Activated CD8-positive, alpha-beta memory T cell treated with anti-CD3 and anti-CD28 coated beads, Interleukin-2, amount 50 U/mL, for 48 hours (primary cell): Measurements from ENCODE around the gene FGD2.
"Not testable (repeated sequence)": the region's sequence is repeated elsewhere in the genome, so short reads cannot be mapped to it uniquely, and the experiment has no call there.

Experiments
- DNase-seq: peaks from one replicate; pipeline ENCODE4 v3.0.0-alpha.2; 2020

The FGD2 gene

DNA sequence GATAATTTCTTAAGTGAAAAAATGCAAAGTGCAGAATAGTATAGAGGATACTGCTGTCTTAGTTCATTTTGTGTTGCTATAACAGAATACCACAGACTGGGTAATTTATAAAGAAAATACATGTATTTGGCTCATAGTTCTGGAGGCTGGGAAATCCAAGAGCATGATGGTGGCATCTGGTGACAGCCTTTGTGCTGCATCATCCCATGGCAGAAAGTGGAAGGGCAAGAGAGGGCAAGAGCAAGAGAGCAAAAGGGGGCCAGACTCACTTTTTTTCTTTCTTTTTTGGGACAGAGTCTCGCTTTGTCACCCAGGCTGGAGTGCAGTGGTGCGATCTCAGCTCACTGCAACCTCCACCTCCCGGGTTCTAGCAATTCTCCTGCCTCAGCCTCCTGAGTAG, 37.6 kb downstream of the FGD2 start:
- DNase-seq: not testable (repeated sequence)

DNA sequence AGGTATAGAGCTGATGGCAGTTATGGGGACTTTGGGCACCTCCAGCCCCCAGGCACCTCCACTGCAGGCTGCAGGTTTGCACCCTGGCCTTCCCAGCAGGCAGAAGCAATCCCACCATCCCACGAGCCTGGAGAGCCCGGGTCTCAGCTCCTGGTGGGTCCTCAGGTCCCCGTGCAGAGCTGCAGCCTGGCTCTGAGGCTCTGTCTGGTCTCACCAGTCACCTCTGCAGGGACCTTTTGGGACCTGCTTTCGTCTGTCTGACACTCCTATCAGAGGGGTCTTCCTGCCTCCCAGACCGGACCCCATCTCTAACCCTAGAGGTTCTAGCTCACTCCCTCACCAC, 41.9 kb downstream of the FGD2 start:
- no peak for DNase-seq

DNA sequence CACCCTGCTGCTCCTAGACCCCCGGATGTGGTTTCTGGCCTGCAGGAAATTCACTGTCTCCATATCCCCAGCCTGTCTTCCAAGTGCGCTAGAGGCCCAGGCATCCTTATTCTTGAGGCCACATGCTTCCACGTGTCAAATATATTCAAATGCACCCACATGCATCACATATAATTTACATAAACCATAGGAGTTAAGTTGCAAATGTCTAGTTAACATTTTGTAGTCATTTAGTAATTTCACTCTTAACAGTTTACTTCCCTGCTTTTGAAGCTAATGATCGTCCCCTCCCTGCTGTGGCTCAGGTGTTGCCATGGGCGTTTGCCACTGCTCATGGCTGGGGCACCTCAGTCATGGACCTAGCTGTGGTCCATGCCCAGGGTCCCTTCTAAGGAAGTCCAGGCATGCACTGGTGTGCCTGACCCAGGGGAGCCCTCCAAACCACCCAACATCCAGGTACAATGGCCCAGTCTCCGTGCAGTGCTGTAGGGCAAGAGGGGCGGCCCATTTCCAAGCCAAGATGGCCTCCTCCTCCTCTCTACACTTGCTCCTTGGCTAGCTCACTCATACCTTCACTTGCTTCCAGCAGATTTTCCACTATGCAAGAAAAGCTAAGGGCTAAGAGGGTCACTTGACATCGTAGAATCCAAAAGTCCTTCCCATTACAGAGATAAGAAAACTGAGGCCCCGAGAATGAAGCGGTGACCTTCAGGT, 42.4 kb downstream of the FGD2 start:
- DNase-seq: no peak

DNA sequence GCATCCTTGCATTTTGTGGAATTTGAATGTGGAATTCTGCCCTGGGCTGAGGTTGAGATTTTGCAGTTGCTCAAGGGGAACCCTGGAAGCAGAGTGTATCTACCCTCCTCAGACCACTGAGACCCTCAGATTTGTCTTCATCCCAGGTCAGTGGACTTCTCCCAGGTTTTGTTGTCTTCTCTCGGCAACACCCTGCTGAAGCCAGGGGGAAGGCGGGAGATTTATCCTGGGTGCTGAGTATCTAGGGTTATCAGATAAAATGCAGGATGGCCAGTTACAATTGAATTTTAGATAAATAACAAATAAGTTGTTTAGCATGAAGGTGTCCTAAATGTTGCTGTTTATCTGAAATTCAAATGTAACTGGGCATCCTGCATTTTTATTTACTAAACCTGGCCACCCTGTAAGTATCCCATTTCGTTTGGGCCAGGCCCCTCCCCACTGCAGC, 43.0 kb downstream of the FGD2 start:
- DNase-seq: no peak

DNA sequence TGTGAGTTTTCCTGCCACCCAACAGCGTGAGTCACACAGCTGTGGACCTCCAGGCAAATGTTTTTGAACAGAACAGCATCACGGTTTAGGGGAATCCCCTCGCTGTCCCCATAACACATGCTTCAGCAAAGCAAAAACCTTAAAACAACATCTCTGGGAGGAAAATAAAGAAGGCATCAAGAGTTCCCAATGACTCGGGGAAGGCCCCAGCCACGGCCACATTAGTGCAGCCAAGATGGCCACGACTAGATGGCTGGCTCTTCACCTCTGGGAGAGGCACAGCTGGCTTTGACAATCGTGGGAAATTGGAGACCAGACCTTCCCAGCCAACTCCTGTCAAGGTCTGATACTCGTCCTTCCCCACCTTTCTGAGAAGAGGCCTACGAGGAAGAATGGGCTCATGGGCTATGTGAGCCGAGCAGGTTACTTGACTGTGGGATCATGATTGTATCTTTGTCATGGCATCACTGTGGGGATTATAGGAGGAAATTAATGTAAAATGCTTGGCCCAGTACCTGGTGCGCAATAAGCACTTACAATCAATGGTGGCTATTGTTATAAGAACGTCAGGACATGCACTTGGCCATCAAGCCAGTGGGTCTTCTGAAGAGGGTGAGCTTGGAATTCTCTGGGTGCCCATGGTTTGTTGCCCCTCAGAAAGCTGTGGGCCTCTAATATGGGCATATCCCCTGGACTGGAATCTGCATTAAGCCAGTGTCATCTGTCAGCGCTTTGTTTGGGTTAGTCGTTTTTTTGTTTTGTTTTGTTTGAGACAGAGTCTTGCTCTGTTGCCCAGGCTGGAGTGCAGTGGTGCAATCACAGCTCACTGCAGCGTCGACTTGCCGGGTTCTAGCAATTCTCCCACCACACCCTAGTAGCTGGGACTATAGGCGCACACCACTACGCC, 43.6 kb downstream of the FGD2 start:
- peak; percentile 77 for DNase-seq

DNA sequence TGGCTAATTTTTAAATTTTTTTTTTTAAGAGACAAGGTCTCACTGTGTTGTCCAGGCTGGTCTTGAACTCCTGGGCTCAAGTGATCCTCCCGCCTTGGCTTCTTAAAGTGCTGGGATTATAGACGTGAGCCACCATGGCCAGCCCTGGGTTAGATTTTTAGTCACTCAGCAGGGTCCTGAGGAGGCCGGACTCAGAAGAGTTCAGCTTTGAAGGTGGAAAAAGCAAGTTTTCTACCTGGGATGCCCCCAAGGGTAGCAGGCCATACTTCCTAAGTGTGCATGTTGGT, 44.2 kb downstream of the FGD2 start:
- DNase-seq: no peak

DNA sequence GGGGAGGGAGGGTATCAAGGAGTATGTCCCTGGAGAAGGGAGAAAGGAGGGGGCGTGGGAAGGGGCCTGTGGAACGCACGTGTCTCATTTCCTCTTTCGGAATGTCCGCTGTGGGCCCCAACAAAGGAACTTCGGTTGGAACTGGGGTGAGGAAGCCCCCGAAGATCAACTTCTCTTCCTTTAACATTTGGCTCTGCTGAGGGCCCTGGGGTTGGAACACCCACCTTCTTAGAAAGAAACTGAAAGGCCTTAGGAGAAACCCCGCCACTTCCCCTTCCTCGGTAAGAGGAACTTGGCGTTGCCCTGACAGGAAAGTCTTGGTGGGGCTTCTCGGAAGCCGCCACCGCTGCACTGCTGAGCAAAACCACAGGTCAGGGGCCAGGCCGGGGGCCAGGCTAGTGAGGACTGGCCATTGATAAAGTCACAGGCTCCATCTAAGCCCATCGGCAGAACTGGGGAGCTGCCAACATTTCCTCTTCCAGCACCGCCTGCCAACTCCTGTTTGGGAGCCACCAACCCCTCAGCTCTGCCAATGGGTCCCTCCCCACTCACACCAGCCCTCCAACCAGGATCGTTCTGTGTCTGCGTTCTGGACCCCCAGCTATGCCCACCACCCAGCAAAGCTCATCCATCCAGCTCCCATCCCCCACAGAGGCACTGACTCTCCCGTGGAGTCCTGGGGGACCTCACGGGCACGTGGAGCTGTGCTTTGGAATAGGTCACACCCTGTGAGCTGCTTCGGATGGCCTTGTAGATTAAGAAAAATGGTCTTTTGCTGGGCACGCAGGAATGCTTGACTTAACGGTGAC, 44.8 kb downstream of the FGD2 start:
- peak; percentile 82 for DNase-seq

DNA sequence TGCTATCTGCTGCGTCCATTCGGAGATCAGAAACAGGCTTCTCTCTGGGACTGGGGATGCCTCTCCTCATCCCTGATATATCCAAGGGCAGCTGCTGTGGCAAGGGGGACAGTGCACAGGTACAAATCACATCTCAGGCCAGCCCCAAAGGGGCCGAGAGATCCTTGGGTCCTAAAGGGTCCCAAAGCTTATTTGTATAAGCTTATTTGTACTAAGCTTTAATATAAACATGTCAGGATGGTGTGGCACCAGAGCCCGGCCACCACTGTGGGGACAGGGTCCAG, 45.3 kb downstream of the FGD2 start:
- DNase-seq: peak; percentile 69

DNA sequence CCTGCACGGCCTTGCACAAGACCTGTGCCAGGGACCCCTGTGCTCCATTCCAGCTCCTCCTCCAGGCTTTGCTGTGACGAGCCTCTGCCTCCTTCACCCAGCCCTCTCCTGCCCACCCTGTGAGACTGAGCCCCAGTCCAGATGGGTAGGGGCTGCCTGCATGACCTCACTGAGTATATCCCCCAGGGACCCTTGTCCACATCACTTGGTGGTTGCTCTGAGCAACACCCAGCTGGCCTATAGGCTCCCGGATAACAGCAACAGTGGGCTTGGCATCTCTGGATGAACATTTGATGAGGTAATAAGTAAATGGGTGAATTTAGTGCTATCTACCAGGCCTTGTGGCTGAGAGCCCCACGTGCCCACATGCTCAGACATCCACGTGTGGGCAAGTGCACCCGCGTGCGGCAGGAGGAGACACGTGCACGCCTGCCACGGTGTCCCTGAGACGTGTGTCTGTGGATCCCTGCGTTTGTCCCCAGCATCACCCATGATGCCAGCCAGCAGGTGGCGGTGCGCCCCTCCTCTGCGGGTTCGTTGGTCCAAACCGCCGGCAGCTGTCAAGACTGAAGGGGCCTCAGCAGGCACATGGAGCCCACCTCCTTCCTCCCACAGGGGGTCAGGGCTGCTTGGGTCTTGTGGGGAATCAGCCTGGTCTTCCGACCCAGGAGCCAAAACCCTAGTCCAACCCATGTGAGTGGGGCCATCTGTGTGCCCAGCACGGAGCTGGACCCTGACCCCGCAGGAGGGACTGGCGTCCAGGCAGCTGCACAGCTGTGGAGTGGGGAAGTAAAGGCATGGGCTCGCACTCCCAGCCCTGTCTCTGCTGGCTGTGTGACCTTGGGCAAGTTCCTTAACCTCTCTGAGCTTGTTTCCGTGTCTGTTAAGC, 45.9 kb downstream of the FGD2 start:
- DNase-seq: peak; percentile 96

DNA sequence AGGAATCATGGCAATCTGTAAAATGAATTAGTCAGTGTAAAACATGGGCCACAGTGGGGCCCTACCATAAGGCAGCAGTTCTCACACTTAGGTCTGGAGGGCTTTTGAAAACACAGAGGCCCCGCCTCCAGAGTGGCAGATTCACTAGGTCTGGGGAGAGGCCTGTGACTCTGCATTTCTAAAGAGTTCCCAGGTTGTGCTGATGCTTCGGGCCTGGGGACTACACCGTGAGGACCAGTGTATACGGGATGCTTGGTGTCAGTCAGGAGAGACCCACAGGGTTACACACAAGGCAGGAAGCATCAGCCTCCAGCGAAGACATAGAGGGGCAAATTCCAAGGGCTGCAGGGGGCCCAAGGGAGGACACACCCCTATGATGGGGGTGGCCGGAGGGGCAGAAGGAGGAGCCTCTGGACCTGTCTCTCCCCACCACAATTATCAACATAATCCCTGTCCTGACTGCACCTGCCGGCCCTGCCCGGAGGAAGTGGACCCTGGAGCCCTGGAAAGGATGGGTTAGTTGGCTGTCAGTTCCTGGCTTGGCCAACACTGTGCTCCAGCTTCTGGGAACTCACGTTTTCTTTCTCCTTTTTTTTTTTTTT, 46.7 kb downstream of the FGD2 start:
- DNase-seq: no peak

DNA sequence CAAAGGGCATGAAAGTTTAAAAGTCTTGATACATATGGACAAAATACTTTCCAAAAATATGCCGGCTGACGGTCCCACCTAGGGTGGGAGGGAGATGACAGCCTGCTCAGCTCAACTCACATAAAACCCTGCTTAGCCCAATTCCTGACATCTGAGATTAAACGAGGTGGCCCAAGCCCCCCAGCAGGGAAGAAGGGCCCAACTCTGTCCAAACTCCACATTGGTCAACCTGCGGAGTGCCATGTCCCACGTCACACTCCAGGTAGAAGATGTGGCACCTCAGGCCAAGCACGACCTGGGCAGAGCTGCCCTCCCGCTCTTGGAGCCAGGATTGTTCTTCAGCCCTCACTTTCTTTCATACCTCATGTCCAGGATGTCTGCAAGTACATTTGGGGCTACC, 48.2 kb downstream of the FGD2 start:
- no peak for DNase-seq

DNA sequence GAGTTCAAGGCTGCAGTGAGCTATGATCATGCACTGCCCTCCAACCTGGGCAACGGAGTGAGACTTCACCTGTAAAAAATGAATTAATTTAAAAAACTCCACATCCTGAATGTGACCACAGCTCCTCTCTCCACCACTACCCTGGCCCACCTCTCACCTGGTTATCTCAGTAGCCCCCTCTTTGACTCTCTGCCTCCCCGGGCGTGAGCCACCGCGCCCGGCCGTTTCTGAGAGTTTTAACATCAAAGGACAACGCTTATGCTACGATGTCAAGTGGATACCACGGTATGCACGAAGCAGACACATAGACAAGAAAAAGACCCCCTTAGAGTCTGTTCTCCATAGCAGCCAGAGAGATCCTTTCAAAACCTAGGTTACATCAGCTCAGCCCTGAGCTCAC, 48.7 kb downstream of the FGD2 start:
- no peak for DNase-seq

DNA sequence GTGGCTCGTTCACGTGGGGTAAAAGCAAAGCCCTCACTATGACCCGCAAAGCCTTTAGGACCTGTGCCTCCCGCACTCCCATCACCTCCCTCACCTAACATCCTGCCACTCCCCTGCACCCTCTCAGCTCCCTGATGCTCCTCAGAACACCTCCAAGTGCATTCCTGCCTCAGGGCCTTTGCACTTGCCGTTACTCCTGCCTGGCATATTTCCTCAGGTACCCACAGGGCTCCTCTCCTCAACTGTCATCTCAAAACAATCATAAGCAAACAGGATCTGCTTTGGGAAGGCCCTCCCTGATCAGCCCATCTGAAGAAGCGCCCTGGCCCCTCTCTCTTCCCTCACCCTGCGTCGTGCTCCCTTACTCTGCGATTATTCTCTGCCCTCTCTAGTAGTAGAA, 49.1 kb downstream of the FGD2 start:
- DNase-seq: no peak

DNA sequence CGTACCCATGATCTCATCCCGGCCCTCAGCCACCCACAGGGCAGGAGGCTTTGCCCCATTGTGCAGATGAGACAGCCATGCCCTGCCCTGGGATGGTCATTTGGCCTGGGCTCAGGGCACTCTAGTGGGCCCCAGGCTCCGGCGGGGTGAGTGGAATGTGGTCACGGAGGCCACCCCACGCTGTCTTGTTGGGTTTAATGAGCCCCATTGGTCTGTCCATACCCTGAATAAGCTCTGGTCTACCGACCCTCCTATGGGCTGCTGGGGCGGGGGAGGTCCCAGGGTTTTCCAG, 50.6 kb downstream of the FGD2 start:
- no peak for DNase-seq

DNA sequence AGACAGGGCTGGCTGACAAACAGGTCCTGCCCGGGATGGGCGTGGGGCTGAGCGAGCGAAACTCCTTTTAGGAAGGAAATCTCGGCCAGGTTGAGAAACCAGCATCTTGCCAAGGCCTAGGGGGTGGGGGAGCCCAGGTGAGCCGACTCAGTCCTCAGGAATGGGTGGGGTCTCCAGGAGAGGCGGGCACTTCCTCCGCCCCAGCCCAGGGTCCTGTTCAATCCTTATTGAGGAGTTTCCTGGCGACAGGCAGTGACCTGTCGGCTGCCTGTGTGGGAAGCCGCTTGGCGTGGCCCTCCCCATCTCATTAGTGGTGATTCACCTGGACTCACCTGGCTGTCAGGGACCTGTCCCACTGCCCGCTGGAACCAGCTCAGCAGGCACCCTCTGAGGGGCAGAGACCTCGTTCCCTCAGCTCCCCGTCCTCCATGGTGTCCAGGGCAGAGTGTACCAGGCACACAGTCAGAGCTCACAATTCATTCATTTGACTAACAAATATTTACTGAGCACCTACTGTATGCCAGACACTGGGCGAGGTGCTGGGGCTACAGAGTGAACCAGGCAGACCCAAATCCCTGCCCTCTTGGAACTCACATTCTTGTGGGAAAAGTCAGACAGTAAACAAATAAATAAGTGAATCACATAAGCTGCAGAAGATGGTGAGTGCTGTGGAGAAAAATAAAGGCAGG, 51.1 kb downstream of the FGD2 start:
- no peak for DNase-seq

DNA sequence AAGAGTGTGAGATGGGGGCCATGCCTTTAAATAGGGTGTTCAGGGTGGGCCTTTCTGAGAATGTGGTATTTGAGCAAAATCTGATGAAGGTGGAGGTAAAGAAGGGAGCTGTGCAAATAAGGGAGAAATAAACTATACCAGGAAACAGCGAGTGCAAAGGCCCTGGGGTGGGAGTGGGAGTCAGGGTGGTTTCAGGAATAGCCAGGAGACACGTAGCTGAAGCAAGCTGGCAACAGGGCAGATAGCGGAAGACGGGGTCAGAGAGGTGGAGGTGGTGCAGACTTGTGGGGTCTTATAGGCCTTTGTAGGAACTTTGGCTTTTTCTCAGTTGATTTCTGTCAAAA, 51.6 kb downstream of the FGD2 start:
- DNase-seq: no peak

DNA sequence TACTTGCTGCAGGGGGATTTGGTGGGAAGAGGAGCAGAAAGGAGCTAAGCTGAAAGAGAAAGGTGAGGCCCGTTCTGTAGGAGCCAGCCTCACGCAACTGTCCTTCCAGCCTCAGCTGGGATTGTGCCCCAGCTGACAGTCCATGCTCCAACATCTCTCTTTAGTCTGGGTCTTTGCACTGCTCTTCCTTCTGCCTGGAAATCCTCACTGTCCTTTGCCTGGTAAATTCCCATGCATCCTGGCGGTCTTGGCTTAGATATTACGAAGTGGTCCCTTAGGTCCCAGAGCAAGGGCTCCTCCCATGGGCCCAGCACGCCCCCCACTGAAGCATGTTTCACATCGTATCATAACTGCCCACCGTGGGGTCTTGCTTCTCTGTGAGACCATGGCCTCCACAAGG, 52.2 kb downstream of the FGD2 start:
- DNase-seq: no peak

DNA sequence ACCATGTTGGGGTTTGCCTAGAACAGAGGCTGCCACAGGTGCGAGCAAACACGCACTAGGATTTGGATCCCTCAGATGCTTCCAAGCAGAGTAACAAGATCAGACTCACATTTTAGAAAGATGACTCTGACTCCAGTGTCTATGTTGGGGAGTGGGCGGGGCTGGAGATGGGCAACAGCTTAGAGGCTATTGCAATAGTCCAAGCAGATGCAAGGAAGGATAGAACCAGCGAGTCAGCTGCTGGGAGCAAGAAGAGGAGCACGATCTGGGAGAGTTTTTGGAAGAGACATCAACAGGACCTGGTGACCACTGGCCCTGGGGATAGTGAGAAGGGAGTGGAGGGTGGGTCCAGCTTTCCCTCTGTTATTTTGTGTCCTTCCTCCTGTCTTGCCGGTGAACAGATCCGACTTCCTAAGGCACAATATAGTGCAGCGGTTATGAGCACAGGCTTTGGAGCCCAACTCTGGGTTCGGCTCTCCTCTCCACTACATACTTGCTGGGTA, 52.7 kb downstream of the FGD2 start:
- DNase-seq: no peak

DNA sequence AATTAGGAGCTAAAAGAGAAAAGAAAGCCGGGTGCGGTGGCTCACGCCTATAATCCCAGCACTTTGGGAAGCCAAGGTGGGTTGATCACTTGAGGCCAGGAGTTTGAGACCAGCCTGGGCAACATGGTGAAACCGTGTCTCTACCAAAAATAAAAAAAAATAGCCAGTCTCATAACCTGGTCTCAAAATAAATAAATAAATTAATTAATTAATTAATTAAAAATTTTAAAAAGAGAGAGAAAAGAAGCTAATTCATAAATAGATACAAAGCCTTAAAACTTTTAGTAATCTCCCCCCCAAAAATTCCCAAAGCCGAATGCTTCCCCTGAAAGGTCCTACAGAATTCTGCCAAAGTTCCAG, 53.5 kb downstream of the FGD2 start:
- not testable (repeated sequence) for DNase-seq

DNA sequence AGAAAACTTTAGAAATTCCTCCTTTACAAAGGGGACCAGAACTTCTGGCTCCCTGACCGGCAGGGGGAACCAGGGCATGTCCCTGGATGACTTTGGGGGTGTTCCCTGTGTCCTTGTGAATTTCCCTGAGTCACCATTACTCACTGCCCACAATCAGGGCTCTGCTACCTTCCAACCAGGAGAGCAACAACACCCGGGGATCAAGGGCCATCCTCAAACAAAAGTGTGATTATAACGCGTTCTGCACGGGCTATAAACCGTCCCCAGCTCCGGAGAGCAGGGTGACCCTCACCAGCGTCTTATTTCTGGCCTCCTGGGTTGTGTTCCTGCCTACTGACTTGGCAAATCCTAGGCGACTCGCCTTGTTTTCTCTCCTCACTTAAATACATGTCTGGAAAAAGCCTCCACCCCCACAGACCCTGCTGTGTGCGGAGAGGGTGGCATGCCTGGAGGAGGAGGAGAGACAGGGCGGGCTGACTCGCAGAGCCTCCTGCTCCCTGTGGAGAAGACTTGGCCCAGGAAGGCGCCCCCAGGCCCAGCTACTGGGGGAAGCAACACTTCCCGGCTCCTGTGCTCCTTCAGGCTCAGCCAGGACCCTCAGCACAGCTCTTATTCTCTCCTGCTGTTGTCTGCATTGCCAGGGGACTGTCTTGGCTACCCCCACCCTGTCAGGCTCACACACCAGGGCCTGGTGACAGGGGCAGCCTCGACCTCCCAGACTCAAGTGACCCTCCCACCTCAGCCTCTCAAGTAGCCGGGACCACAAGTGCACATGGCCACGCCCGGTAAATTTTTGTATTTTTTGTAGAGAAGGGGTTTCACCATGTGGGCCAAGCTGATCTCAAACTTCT, 54.1 kb downstream of the FGD2 start:
- no peak for DNase-seq

DNA sequence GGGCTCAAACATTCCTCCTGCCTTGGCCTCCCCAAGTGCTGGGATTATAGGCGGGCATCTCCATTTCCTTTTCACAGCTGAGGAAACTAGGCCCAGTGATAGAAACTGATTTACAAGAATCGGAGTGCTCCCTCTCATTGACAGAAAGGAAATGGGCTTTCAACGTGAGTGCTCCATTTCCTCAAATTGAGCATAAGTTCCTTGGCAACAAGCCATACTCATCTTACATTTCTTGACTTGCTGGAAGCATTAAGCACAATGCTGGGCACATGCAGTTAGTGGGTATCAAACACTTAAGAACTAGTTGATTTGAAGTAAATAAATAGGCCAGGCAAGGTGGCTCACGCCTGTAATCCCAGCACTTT, 54.7 kb downstream of the FGD2 start:
- DNase-seq: no peak
